ENCODE data around the gene IGF1R. TPM values are rescaled to one million over a fixed set of nuclear protein-coding genes. Genes with fewer than 3 reads are reported as not detected.

IGF1R gene
- total and polyA plus RNA-seq, 2 donors (not counting 3 experiments of a cell fraction or from before 2014, with no cell fraction given), result 16.1 to 59.1 TPM

DNA sequence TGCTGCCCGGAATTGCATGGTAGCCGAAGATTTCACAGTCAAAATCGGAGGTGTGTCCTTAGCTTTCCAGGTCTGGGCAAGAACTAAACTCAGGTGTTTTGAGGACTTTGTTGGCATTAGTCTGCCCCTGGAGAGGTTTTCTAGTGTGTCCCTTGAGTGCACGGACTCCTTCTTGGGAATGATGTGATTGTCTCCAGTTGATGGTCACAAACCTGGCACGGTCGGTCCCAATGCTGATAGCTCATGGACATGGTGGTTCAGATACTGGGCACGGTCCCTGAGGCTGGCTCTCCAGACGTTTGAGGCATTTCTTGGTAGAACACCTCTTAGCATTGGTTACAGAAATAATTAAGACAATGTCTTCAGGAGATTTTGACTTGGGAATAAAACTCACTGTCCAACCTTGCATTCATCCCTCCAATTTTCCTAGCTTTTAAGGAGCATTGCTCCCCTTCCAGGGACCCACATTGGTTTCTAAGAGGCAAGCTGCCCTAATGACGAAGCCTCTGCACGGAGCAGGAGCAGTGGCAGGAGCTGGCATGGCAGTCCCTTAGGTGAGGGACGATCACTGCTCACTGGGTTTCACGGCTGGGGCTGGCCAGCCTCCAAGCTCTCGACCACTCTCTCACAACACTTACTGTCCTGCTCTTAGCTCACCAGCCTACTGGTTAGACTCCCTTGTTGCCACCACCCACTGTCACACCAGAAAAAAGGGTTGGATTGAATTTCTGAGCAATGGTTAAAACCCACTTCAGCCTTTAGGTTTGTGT is 291.2 kb downstream of the IGF1R start:
- ChIA-PET POLR2A (no interaction called here), CTCF (interaction anchor here (0.6 to 1.5 kb wide), 3 partner anchors 9 to 420 kb away, joined by 3 to 5 read pairs (median 3); no protein-coding TSS in a partner anchor)
- no peak for FAIRE-seq

DNA sequence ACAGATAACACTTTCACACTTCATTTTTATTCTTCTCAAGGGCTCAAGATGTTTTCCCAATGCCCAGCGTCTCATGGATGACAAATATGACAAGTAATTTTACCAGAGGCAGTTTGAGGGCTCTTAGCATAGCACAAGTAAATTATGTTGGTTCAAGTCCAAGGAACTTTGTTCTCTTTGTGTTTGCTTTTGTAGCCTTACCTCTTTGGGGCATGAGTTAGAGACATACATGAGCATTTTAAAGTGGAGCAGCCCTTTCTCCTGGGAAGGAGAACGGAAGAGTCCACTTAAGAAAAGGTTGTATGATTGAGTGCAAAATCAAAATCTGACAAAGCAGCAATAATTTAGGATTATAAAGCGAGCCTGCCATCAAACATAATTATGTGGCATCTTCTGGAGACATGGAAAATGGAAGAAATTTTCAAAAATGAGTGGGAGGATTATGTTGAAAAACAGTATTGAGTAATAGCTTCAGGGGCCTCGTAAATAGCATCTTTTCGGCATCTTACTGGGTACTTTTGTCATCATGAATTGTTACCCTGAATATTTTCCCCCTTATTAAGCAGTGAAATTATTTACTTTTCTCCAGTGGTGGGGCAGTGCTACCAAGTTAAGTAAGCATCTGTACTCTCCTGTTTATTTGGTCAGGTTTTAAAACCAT is 293.4 kb downstream of the IGF1R start:
- ChIA-PET CTCF (no interaction called here), POLR2A (no interaction called here)
- Histone ChIP-seq H3K9me3 (replicated peaks; ENCODE audit: control insufficient read depth, insufficient read depth, low read length) (no peaks in the 10 kb centered on the region), H3K36me3 (ENCODE audit: control insufficient read depth in 2 of 2, extremely low read depth in 1 of 2, insufficient read depth in 2 of 2, low read length in 2 of 2) (peaks cover 5 to 26% of the 10 kb centered on the region in 2 experiments), H3K4me3 (replicated peaks in 1 of 3; ENCODE audit: insufficient read depth in 1 of 3, low read depth in 1 of 3, low read length in 3 of 3) (no peak overlapping the region), H3K4me2 (ENCODE audit: insufficient read depth, low read length) (no peak overlapping the region), H3K9me1 (replicated peaks; ENCODE audit: control insufficient read depth, extremely low read depth, insufficient read depth, low read length) (no peaks in the 10 kb centered on the region), H3K27me3 (ENCODE audit: control insufficient read depth in 2 of 2, insufficient read depth in 2 of 2, low read length in 2 of 2) (no peaks in the 10 kb centered on the region), H3K79me2 (ENCODE audit: control insufficient read depth, insufficient read depth, low read length) (no peaks in the 10 kb centered on the region), H3K4me1 (ENCODE audit: control insufficient read depth, extremely low read depth, insufficient read depth, low read length) (no peaks in the 10 kb centered on the region), H3K27ac (ENCODE audit: insufficient read depth, low read depth, low read length) (no peak overlapping the region), H2AFZ (ENCODE audit: low read depth, low read length) (no peak overlapping the region), H3K9ac (replicated peaks; ENCODE audit: extremely low read depth, insufficient read depth, low read length) (no peak overlapping the region), H4K20me1 (replicated peaks; ENCODE audit: control insufficient read depth, extremely low read depth, insufficient read depth, low read length) (no peaks in the 10 kb centered on the region)
- intact Hi-C loops (cut with micrococcal nuclease), result no loop called here
- TF ChIP-seq EZH2 (IDR thresholded peaks at IDR 0.05; ENCODE audit: borderline replicate concordance, low read depth, low read length, severe bottlenecking) (no peak), POLR2AphosphoS5 (IDR thresholded peaks at IDR 0.05; ENCODE audit: insufficient read depth, low read depth, low read length) (no peak), FOS (IDR thresholded peaks at IDR 0.05; ENCODE audit: borderline replicate concordance, insufficient read depth, low read length) (no peak), MYC (IDR thresholded peaks at IDR 0.05; ENCODE audit: low read depth, low read length) (no peak), GATA2 (IDR thresholded peaks at IDR 0.05; ENCODE audit: insufficient read depth, insufficient read length, low read depth, low read length) (no peak)
- TF ChIP-seq, protein P1, sequence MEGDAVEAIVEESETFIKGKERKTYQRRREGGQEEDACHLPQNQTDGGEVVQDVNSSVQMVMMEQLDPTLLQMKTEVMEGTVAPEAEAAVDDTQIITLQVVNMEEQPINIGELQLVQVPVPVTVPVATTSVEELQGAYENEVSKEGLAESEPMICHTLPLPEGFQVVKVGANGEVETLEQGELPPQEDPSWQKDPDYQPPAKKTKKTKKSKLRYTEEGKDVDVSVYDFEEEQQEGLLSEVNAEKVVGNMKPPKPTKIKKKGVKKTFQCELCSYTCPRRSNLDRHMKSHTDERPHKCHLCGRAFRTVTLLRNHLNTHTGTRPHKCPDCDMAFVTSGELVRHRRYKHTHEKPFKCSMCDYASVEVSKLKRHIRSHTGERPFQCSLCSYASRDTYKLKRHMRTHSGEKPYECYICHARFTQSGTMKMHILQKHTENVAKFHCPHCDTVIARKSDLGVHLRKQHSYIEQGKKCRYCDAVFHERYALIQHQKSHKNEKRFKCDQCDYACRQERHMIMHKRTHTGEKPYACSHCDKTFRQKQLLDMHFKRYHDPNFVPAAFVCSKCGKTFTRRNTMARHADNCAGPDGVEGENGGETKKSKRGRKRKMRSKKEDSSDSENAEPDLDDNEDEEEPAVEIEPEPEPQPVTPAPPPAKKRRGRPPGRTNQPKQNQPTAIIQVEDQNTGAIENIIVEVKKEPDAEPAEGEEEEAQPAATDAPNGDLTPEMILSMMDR (IDR thresholded peaks at IDR 0.05; ENCODE audit: extremely low read depth in 1 of 2, insufficient read depth in 1 of 2, low read depth in 1 of 2, low read length in 2 of 2), result no peak
- no TSS peak for BruUV-seq (replicated peaks)
- FAIRE-seq (no peak), DNase-seq (ENCODE audit: low read depth, low spot score) (no peak)
- dilution Hi-C loops (cut with MboI; ENCODE audit: extremely low pct_ligation_motif_present, low sequenced_read_pairs), result no loop called here

More for the DNA sequence above, 291.2 kb downstream of the IGF1R start:
- Histone ChIP-seq H3K36me3 (ENCODE audit: control insufficient read depth in 2 of 2, extremely low read depth in 1 of 2, insufficient read depth in 2 of 2, low read length in 2 of 2) (peaks cover 5 to 31% of the 10 kb centered on the region in 2 experiments), H2AFZ (ENCODE audit: low read depth, low read length) (no peak overlapping the region), H3K27me3 (ENCODE audit: control insufficient read depth in 2 of 2, insufficient read depth in 2 of 2, low read length in 2 of 2) (no peaks in the 10 kb centered on the region), H3K4me1 (ENCODE audit: control insufficient read depth, extremely low read depth, insufficient read depth, low read length) (no peaks in the 10 kb centered on the region), H3K9me1 (replicated peaks; ENCODE audit: control insufficient read depth, extremely low read depth, insufficient read depth, low read length) (no peaks in the 10 kb centered on the region), H3K27ac (ENCODE audit: insufficient read depth, low read depth, low read length) (no peak overlapping the region), H3K79me2 (ENCODE audit: control insufficient read depth, insufficient read depth, low read length) (no peaks in the 10 kb centered on the region), H4K20me1 (replicated peaks; ENCODE audit: control insufficient read depth, extremely low read depth, insufficient read depth, low read length) (no peaks in the 10 kb centered on the region), H3K4me3 (replicated peaks in 1 of 3; ENCODE audit: insufficient read depth in 1 of 3, low read depth in 1 of 3, low read length in 3 of 3) (no peak overlapping the region), H3K9me3 (replicated peaks; ENCODE audit: control insufficient read depth, insufficient read depth, low read length) (no peaks in the 10 kb centered on the region), H3K4me2 (ENCODE audit: insufficient read depth, low read length) (no peak overlapping the region), H3K9ac (replicated peaks; ENCODE audit: extremely low read depth, insufficient read depth, low read length) (no peak overlapping the region)
- TF ChIP-seq MYC (IDR thresholded peaks at IDR 0.05; ENCODE audit: low read depth, low read length), result no peak
- no peak for TF ChIP-seq JUN (IDR thresholded peaks at IDR 0.05; ENCODE audit: borderline replicate concordance, insufficient read depth, insufficient read length, low read depth)
- TF ChIP-seq, protein P2, sequence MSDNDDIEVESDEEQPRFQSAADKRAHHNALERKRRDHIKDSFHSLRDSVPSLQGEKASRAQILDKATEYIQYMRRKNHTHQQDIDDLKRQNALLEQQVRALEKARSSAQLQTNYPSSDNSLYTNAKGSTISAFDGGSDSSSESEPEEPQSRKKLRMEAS (IDR thresholded peaks at IDR 0.05; ENCODE audit: insufficient read depth, insufficient read length), result no peak
- no peak for DNase-seq (ENCODE audit: low read depth, low spot score)
- dilution Hi-C loops (cut with MboI; ENCODE audit: extremely low pct_ligation_motif_present, low sequenced_read_pairs), result no loop called here
- intact Hi-C loops (cut with micrococcal nuclease), result no loop called here
- BruUV-seq (replicated peaks), result no TSS peak
